IPS-15b (cell line): ENCODE measurements around the gene KAT7.
A peak's percentile ranks its signal among the peaks of the same experiment; 100 is the strongest.

Source experiments
- H3K27me3 ChIP-seq: one replicate; pipeline ENCODE4 v1.6.1; 2013; ENCODE audit warnings: low read length; ENCODE audit not compliant: control insufficient read depth, insufficient read depth
- H3K36me3 ChIP-seq: one replicate; pipeline ENCODE4 v1.6.1; 2013; ENCODE audit warnings: low read length; ENCODE audit not compliant: control insufficient read depth, insufficient read depth
- H3K4me1 ChIP-seq: one replicate; pipeline ENCODE4 v1.6.1; 2013; ENCODE audit warnings: mild to moderate bottlenecking, low read length; ENCODE audit not compliant: control insufficient read depth, insufficient read depth
- H3K4me3 ChIP-seq: one replicate; pipeline ENCODE4 v1.5.1; 2013; ENCODE audit warnings: low read depth, low read length
- H3K9ac ChIP-seq: one replicate; pipeline ENCODE4 v1.6.1; 2013; ENCODE audit warnings: low read depth, mild to moderate bottlenecking, low read length
- H3K9me3 ChIP-seq: one replicate; pipeline ENCODE4 v1.6.1; 2013; ENCODE audit warnings: mild to moderate bottlenecking, low read length; ENCODE audit not compliant: control insufficient read depth, insufficient read depth

The KAT7 gene

GRCh38 chr17:49866882-49867413, 78.5 kb downstream of the KAT7 start:
- Histone ChIP-seq H3K4me1 (peaks cover 15% of the 10 kb centered on the region), H3K4me3 (no peak overlapping the region), H3K27me3 (no peaks in the 10 kb centered on the region)

GRCh38 chr17:49869038-49869374, 80.5 kb downstream of the KAT7 start:
- Histone ChIP-seq H3K9me3 (no peaks in the 10 kb centered on the region), H3K9ac (no peak overlapping the region), H3K4me3 (no peak overlapping the region), H3K27me3 (no peaks in the 10 kb centered on the region), H3K4me1 (peaks cover 12% of the 10 kb centered on the region), H3K36me3 (no peaks in the 10 kb centered on the region)

More at GRCh38 chr17:49866882-49867413, 78.5 kb downstream of the KAT7 start:
- H3K36me3 ChIP-seq, result no peaks in the 10 kb centered on the region
- H3K9ac ChIP-seq, result no peak overlapping the region
- no peaks in the 10 kb centered on the region for H3K9me3 ChIP-seq

GRCh38 chr17:49870298-49870697, 81.8 kb downstream of the KAT7 start:
- no peaks in the 10 kb centered on the region for H3K27me3 ChIP-seq
- H3K4me3 ChIP-seq, result no peak overlapping the region

GRCh38 chr17:49871211-49871610, 82.7 kb downstream of the KAT7 start:
- no peaks in the 10 kb centered on the region for H3K27me3 ChIP-seq
- no peak overlapping the region for H3K4me3 ChIP-seq
- peaks cover 5% of the 10 kb centered on the region for H3K4me1 ChIP-seq
- no peak overlapping the region for H3K9ac ChIP-seq
- no peaks in the 10 kb centered on the region for H3K9me3 ChIP-seq
- H3K36me3 ChIP-seq, result no peaks in the 10 kb centered on the region

More at GRCh38 chr17:49870298-49870697, 81.8 kb downstream of the KAT7 start:
- Histone ChIP-seq H3K9ac (no peak overlapping the region), H3K4me1 (peaks cover 8% of the 10 kb centered on the region), H3K36me3 (no peaks in the 10 kb centered on the region), H3K9me3 (no peaks in the 10 kb centered on the region)

- Histone ChIP-seq H3K4me1 (peaks cover 3% of the 10 kb centered on the region), H3K9me3 (no peaks in the 10 kb centered on the region), H3K36me3 (no peaks in the 10 kb centered on the region), H3K4me3 (no peak overlapping the region), H3K27me3 (no peaks in the 10 kb centered on the region), H3K9ac (no peak overlapping the region)
These were observed 84.4 kb downstream of the KAT7 start for GRCh38 chr17:49872754-49873377.

GRCh38 chr17:49873466-49873865, 85.0 kb downstream of the KAT7 start:
- Histone ChIP-seq H3K4me3 (no peak overlapping the region), H3K27me3 (no peaks in the 10 kb centered on the region), H3K4me1 (peaks cover 3% of the 10 kb centered on the region), H3K36me3 (no peaks in the 10 kb centered on the region), H3K9ac (peak overlapping the region; percentile 5), H3K9me3 (no peaks in the 10 kb centered on the region)

GRCh38 chr17:49873926-49874325, 85.4 kb downstream of the KAT7 start:
- H3K4me1 ChIP-seq, result peaks cover 3% of the 10 kb centered on the region
- peaks cover 1% of the 10 kb centered on the region for H3K27me3 ChIP-seq
- no peaks in the 10 kb centered on the region for H3K36me3 ChIP-seq
- peak overlapping the region; percentile 5 for H3K9ac ChIP-seq
- H3K9me3 ChIP-seq, result no peaks in the 10 kb centered on the region
- H3K4me3 ChIP-seq, result no peak overlapping the region

- Histone ChIP-seq H3K27me3 (peaks cover 3% of the 10 kb centered on the region), H3K9ac (no peak overlapping the region), H3K4me3 (no peak overlapping the region), H3K36me3 (no peaks in the 10 kb centered on the region), H3K9me3 (no peaks in the 10 kb centered on the region), H3K4me1 (peaks cover 3% of the 10 kb centered on the region)
These were observed 86.4 kb downstream of the KAT7 start for GRCh38 chr17:49874911-49875310.

- Histone ChIP-seq H3K36me3 (no peaks in the 10 kb centered on the region), H3K9ac (no peak overlapping the region), H3K27me3 (peaks cover 3% of the 10 kb centered on the region), H3K4me1 (peaks cover 3% of the 10 kb centered on the region), H3K9me3 (no peaks in the 10 kb centered on the region), H3K4me3 (no peak overlapping the region)
These were observed 87.2 kb downstream of the KAT7 start for GRCh38 chr17:49875685-49876084.

- H3K27me3 ChIP-seq, result peaks cover 23% of the 10 kb centered on the region
- no peaks in the 10 kb centered on the region for H3K36me3 ChIP-seq
- H3K9me3 ChIP-seq, result no peaks in the 10 kb centered on the region
- peaks cover 6% of the 10 kb centered on the region for H3K4me1 ChIP-seq
- H3K9ac ChIP-seq, result no peak overlapping the region
- peak overlapping the region; percentile 55 for H3K4me3 ChIP-seq
These were observed 90.7 kb downstream of the KAT7 start for GRCh38 chr17:49878931-49879904.

GRCh38 chr17:49880291-49881053, 92.0 kb downstream of the KAT7 start:
- Histone ChIP-seq H3K4me1 (peaks cover 6% of the 10 kb centered on the region), H3K36me3 (no peaks in the 10 kb centered on the region), H3K9me3 (no peaks in the 10 kb centered on the region), H3K27me3 (peaks cover 23% of the 10 kb centered on the region), H3K9ac (no peak overlapping the region), H3K4me3 (peak overlapping the region; percentile 55)
